Hepatocyte (in vitro differentiated cells): ENCODE results near the gene RARA.

Source experiments
- CTCF ChIP-seq: fragments of 200-600 bp; sonication (generic); IDR thresholded peaks from 2 replicates; pipeline ENCODE4 v1.5.1; 2016; ENCODE audit warnings: antibody characterized with exemption, mild to moderate bottlenecking; ENCODE audit not compliant: poor library complexity
- EZH2 ChIP-seq: fragments of 200-600 bp; sonication (generic); IDR thresholded peaks from 2 replicates; pipeline ENCODE4 v1.6.1; 2016; ENCODE audit warnings: antibody characterized with exemption, mild to moderate bottlenecking, borderline replicate concordance

GRCh38 chr17:40338941-40339649 is 30.1 kb downstream of the RARA start:
- TF ChIP-seq EZH2, result no peak
- TF ChIP-seq CTCF, result no peak
